HPDE6-E6E7 (cell line): ENCODE data around the gene ADGRV1.
"Not testable (repeated sequence)": the region's sequence is repeated elsewhere in the genome, so short reads cannot be mapped to it uniquely, and the experiment has no call there.

Source experiments
- DNase-seq: peaks from one replicate; pipeline ENCODE4 v3.0.0; 2011; ENCODE audit warnings: missing footprints; ENCODE audit errors: extremely low spot score

ADGRV1 gene

DNA sequence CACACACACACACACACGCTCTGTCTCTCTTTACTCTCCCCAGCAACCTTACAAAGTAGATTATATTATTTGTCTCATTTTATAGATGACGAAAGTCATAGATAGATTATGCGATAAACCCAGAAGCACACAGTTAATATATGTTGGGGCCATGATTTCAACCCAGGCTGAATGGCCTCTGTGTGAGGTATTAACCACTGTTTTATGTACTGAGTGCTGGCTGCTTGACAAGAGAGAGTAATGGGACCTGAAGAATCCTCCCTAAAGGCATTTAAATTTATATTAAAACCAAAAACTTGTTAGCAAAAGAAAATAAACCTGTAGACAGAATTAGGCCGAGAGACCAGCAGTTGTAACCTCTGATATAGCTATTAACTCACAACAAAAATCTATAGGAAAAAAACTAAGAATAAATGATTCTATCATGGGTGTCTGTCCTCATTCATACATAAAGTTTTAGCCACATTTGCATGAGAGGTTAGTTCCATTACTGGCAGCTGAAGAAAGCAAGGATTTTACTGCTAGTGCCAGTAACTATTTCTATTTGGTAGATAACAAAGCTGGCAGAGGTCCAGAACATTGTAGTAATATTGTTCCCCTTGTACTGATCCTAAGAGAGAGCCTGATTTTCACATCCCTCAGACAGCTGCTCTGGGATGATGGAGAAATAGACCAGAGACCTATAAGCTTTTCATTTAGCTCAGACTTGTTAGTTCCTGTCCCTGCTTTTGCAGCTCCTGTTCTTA, 250.9 kb downstream of the ADGRV1 start:
- no peak for DNase-seq

DNA sequence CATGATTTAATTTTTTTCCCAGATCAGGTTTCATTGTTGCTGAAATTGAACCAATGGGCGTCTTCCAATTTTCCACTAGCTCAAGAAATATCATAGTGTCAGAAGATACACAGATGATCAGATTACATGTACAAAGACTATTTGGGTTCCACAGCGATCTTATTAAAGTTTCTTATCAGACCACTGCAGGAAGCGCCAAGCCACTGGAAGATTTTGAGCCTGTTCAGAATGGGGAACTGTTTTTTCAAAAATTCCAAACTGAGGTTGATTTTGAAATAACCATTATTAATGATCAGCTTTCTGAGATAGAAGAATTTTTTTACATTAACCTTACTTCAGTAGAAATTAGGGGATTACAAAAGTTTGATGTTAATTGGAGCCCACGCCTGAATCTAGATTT, 251.6 kb downstream of the ADGRV1 start:
- DNase-seq: no peak

DNA sequence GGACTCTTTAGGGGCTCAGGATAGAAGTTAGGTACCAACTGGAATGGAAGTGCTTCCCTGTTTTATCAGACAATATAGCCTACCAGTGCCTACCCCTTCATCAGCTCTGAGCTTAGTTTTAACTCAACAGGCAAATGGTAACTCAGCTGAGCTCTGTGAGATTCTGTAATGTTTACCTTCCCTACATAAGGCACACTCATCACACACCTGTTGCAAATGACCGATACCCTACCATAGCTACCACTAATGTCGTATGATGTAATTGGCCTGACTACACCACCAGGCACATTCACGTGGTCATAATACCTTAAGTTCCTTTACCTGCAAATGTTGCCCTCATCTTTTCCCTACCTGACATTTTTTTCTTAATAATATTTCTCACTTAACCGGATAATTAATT, 254.8 kb downstream of the ADGRV1 start:
- DNase-seq: no peak

DNA sequence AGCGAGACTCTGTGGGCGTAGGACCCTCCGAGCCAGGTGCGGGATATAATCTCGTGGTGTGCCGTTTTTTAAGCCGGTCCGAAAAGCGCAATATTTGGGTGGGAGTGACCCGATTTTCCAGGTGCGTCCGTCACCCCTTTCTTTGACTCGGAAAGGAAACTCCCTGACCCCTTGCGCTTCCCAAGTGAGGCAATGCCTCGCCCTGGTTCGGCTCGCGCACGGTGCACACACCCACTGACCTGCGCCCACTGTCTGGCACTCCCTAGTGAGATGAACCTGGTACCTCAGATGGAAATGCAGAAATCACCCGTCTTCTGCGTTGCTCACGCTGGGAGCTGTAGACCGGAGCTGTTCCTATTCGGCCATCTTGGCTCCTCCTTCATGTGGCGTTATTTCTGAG, 263.5 kb downstream of the ADGRV1 start:
- not testable (repeated sequence) for DNase-seq

DNA sequence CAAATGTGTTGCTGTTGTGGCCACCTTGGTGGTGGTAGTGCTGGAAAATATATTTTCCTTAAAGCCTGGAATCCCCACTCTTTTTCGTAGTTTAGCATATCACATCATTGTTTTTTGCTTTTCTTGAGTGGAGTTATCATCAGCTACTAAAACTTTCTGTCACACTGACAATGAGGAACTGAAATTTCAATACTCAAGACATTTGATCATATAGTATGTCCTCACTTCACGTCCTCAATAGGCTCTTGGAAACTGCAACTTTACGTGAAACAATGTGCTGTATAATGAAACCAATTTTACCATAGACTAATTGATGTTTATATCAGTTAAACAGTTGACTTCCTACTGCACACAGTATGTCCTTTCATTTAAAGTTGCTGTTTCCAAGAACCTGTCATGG, 265.8 kb downstream of the ADGRV1 start:
- no peak for DNase-seq

GRCh38 chr5:90830058-90830457, 271.5 kb downstream of the ADGRV1 start:
- DNase-seq: no peak

DNA sequence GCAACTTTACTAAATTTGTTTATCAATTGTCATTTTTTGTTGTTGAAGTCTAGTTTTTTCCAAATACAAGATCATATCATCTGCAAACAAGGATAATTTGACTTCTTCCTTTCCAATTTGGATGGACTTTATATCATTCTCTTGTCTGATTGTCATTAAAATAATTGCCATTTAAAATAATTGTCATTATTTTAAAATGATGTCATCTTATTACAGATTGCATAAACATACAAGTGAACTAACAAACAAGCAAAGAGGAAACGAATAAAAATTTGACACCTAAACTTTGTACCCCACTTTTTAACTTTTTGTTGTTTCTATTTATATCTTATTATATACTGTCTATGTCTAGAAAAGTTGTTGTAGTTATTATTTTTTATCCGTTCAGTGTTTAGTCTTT, 275.2 kb downstream of the ADGRV1 start:
- no peak for DNase-seq

GRCh38 chr5:90834711-90835110, 276.1 kb downstream of the ADGRV1 start:
- no peak for DNase-seq

GRCh38 chr5:90843443-90843842, 284.8 kb downstream of the ADGRV1 start:
- no peak for DNase-seq

DNA sequence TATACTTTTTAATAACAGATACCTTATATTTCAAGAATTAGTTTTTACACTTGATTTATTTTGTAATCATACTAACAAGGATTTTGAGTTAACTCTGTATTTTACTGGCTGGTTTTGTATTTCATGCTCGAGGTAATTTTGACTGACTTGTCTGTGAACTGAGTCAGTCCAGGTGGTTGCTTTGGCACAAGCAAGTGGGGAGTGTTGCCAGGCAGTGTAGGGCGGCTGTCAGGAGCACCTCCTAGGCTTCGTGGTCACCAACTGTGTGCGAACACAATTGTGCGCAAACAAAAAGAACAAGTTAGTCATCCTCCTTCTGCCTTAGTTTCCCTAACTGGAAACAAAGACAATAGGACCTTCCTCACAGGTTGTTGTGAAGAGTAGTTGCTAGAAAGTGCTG, 286.3 kb downstream of the ADGRV1 start:
- no peak for DNase-seq

DNA sequence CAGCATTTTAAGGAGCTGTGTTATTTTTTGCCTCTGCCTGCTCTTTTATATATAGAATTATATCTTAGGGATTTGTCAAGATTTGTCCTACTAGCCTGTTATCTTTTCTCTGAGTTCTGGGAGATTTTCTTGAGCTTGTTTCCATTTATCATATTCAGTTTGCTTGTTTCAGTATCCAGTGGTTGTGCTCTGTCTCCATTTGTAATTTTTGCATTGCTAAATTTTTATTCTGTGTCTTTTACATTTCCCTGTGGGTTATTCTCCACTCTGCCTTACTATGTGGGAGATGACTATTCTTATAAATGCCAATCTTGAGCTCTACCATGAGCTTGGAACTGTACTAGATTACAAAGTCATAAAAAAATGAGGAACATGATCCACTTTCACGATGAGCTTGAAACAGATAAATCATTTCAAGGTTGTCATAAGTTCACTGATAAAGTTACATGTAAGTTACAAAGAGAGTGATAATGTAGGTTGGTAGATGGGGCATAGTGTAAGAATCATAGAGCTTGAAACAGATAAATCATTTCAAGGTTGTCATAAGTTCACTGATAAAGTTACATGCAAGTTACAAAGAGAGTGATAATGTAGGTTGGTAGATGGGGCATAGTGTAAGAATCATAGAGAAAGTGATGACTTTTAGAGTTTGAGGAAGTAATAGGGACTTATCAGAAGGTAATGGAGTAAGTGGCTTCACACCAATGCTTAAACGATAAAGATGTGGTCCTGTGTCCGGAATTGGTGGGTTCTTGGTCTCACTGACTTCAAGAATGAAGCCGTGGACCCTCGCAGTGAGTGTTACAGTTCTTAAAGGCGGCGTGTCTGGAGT, 287.3 kb downstream of the ADGRV1 start:
- no peak for DNase-seq

DNA sequence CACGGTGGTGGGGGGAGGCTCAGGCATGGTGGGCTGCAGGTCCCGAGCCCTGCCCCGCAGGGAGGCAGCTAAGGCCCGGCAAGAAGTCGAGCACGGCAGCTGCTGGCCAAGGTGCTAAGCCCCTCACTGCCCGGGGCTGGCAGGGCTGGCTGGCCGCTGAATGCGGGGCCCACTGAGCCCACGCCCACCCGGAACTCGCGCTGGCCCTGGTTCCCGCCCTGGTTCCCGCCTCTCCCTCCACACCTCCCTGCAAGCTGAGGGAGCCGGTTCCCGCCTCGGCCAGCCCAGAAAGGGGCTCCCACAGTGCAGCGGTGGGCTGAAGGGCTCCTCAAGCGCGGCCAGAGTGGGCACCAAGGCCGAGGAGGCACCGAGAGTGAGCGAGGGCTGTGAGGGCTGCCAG, 289.0 kb downstream of the ADGRV1 start:
- not testable (repeated sequence) for DNase-seq

- no peak for DNase-seq
These were observed 291.3 kb downstream of the ADGRV1 start for GRCh38 chr5:90849939-90850338.

GRCh38 chr5:90852531-90852930, 293.9 kb downstream of the ADGRV1 start:
- no peak for DNase-seq

DNA sequence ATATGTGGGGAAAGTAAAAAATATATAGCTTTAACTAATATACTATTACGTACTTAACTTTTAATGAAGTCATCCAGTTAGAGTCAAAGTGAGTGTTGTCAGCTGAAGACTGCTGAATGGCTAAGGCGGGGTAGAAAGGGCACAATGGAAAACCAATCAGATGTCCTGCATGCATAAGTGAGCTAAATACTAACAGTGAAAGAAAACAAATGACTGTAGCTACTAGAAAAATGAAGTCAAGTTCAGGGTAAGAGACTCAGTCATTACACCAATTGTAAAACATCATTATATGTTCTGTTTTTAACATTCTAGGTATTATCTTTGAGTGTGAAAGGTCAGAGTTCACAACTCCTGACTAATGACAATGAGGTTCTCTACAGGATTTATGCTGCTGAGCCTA, 295.2 kb downstream of the ADGRV1 start:
- DNase-seq: no peak

DNA sequence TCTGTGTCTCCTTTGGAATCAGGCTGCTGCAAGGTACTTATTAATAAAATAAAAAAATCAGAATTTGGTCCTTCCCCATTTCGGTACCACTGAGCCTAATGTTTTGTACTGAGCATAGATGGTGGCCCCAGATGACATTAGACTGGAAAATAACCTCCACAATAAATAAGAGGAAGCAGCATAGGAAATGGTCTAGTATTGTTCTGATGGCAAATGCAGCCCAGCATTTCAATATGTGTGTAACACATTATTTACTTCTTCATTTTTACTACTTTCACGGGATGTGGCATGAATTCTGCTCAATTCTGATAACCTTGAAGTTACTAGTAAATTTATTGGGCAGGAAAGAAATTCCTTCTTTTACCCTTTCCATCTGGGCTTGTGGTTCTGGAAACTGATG, 295.6 kb downstream of the ADGRV1 start:
- no peak for DNase-seq

DNA sequence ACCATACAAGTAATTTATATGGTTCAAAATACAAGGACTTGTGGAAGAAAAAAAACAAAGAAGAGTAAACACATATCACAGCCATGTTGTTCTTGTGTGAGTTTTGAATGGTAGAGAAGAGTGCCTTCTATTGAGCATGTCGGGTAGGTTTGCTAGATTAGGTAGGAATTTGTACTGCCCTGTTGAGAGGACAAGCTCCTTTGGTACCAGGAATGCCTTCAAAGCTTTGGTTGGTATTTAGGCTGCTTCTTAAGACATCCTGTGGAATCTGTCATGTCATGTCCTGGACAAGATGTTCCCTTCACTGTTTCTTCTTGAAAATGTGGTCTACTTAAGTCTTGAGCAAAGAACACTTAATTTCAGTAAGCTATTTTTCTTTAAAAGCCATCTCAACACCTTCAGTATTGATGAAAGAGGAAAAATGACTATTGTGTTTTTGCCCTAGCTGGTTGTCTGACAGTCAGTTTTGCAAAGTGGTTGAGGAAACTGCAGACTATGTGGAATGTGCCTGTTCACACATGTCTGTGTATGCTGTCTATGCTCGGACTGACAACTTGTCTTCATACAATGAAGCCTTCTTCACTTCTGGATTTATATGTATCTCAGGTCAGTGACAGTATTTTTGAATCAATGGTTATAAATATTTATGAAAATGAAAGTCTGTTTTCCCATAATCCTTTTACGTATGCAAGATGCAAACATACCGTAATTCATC, 296.9 kb downstream of the ADGRV1 start:
- no peak for DNase-seq

DNA sequence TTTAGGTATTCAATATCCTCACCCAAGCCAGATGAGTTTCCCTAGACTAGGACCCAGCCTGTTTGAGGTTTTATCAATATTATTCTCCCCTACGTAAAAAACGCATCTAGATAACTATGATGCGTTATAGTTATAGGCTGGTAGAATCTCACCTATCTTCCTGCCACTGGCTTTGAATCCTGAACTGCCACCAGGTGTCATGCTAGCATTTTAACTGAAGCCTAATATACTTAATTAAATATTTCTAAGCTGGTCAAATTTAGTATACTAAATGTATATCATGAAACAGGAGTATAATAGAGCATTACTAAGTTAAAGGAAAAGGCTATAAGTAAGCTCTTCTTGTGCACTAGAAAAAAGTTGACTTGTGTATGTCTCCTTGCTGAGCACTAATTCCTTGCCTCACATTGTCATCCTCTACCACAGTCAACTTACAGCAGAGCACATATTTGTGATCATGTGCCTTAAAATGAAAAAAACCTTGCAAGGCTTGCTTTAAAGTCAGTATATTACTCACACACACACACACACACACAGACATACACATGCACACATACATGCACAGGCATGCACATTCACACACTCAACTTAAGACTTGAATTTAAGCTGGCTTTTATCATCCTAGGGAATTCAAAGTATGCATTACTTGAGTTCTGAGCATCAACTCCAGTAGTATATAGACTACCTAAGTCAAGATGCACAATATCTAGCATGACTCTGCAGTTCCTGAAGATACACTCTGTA, 303.4 kb downstream of the ADGRV1 start:
- DNase-seq: no peak

GRCh38 chr5:90865180-90865579, 306.6 kb downstream of the ADGRV1 start:
- DNase-seq: no peak

DNA sequence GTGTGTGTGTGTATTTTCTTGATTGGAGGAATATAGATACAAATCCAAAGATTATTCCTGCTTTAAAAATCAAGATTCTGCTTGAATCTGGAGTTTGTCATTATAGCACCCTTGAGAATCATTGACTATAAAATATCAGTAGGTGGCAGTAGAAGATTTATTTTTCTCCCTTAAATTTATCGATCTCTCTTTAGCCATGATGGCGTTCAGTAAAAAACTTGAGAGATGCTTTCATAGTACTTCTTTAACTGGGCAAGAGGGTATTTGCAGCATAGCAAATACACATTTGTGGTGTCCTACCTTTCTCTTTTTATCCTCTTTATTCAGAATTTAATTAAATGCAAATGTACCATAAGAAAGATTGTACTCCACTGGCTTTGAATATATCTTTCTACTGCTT, 307.7 kb downstream of the ADGRV1 start:
- no peak for DNase-seq

- DNase-seq: no peak
These were observed 308.5 kb downstream of the ADGRV1 start for GRCh38 chr5:90866915-90867731.
